Amniotic epithelial cell (primary cell): ENCODE measurements around the gene SBF1.
"Not testable (repeated sequence)": the region's sequence is repeated elsewhere in the genome, so short reads cannot be mapped to it uniquely, and the experiment has no call there.

Source experiments
- DNase-seq: peaks from one replicate; pipeline ENCODE4 v3.0.0-alpha.2; 2010; ENCODE audit warnings: low read depth

The SBF1 gene

GRCh38 chr22:50474710-50475651, at the start of gene SBF1:
SBF1 (minus strand) TSS chr22:50475035; CDS start chr22:50474840, 195 bp downstream.
- peak; percentile 79 for DNase-seq

- DNase-seq, result no peak
These were observed 49.2 kb upstream of the SBF1 start for GRCh38 chr22:50523806-50524675.

- DNase-seq, result no peak
These were observed 48.6 kb upstream of the SBF1 start for GRCh38 chr22:50523458-50523805.

GRCh38 chr22:50522806-50523438, 48.1 kb upstream of the SBF1 start:
- no peak for DNase-seq

- no peak for DNase-seq
These were observed 47.5 kb upstream of the SBF1 start for GRCh38 chr22:50522208-50522805.

- no peak for DNase-seq
These were observed 46.9 kb upstream of the SBF1 start for GRCh38 chr22:50521710-50522109.

- DNase-seq, result no peak
These were observed 46.1 kb upstream of the SBF1 start for GRCh38 chr22:50520826-50521453.

- not testable (repeated sequence) for DNase-seq
These were observed 45.3 kb upstream of the SBF1 start for GRCh38 chr22:50520184-50520583.

- DNase-seq, result no peak
These were observed 44.3 kb upstream of the SBF1 start for GRCh38 chr22:50519151-50519550.

- no peak for DNase-seq
These were observed 43.8 kb upstream of the SBF1 start for GRCh38 chr22:50518606-50519005.

DNA sequence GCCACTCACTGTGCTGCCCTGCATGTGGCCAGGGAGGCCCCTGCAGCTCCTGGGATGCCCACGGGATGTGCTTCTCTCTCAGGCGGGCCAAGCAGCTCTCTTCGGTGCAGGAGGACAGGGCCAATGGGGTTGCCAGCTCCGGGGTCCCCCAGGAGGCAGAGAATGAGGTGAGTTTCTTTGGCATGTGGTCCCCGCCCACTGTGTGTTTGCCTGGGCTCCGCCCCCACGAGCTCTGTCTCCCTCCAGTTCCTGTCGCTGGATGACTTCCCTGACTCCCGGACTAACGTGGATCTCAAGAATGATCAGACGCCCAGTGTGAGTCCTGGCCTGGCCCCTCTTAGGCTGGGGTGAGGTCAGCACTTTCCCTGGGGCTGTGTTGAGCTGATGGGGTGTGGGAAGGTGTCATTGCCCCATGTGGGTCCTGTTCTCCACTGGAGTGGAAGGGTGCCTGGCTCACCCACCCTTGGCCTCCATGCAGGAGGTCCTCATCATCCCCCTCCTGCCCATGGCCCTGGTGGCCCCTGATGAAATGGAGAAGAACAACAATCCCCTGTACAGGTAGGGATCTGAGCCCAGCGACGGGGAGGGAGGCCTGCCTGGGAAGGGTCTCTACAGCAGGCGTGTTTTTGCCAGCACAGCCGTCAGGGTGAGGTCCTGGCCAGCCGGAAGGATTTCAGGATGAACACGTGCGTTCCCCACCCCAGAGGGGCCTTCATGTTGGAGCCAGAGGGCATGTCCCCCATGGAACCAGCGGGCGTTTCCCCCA, 42.8 kb upstream of the SBF1 start:
- no peak for DNase-seq

GRCh38 chr22:50516891-50517290, 42.1 kb upstream of the SBF1 start:
- no peak for DNase-seq

GRCh38 chr22:50516068-50516467, 41.2 kb upstream of the SBF1 start:
- DNase-seq, result no peak

- no peak for DNase-seq
These were observed 38.3 kb upstream of the SBF1 start for GRCh38 chr22:50513175-50513574.

GRCh38 chr22:50508897-50509296, 34.1 kb upstream of the SBF1 start:
- DNase-seq, result no peak

GRCh38 chr22:50507991-50508884, 33.4 kb upstream of the SBF1 start, which contains the start of gene NCAPH2:
NCAPH2 (plus strand) TSS chr22:50508224; CDS start chr22:50508338, 114 bp downstream.
- peak; percentile 92 for DNase-seq

- DNase-seq, result no peak
These were observed 32.7 kb upstream of the SBF1 start, which contains the start of gene LMF2 for GRCh38 chr22:50507421-50507990. LMF2 (minus strand) TSS chr22:50507702; CDS start chr22:50507675, 27 bp downstream.

DNA sequence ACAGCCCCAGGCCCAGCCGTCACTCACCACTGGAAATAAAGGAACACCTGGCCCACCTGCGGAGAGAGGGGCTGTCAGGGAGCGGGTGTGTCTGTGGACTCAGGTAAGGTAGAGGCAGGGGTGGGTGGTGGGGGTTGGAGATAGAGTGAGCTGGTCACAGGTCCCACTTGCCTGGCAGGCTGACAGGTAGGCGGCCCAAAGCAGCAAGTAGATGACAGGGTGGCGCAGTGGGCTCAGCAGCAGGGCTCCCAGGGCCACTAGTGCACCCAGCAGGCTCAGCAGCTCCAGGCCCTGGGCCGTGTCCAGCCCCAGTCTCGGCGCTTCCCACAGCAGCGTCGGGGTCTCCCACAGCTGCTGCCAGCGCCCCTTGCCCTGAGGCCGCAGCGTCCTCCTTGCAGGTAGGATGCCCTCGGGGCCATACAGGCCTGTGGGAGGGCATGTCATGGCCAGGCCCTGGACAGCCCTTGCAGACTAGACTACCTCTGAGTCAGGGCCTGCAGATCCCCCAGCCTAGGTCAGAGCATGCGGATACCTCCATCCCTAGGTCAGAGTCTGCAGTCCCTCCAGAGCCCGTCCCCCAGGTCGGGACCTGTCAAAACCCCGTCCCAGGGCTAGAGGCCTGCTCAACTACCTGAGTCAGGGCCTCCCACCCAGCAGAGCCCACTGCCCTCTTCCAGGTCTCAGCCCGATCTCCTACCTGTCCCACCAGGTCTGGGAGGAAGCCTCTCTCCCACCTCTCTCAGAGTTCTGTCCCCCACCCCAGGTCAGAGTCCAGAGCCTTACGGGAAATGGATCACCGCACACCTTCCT, 32.0 kb upstream of the SBF1 start:
- DNase-seq, result peak; percentile 13
